Adrenal gland (tissue), 12 donors: Measurements from ENCODE around the gene METTL5. TPM values are rescaled to one million over a fixed set of nuclear protein-coding genes. Genes with fewer than 3 reads are reported as not detected.

Experiments
- DNase-seq, 7 donors: peaks; one replicate each; pipeline ENCODE4 v3.0.0-alpha.2; 2019 to 2020
- H3K27ac ChIP-seq, 5 donors: fragments of 200-600 bp; sonication (generic) in 4 of 5; 1 replicate in 3 of 5; 2 replicates in 2 of 5; pipeline versions ENCODE4 v1.5.1 to v1.8.0; 2016 to 2020; ENCODE audit warnings: mild to moderate bottlenecking in 1 of 5
- H3K27me3 ChIP-seq: fragments of 200-600 bp; 2 replicates; pipeline ENCODE4 v1.8.0; 2021
- H3K36me3 ChIP-seq, 2 donors: fragments of 200-600 bp; replicated peaks in 1 of 2; 1 replicate in 1 of 2; 2 replicates in 1 of 2; pipeline versions ENCODE4 v1.5.1 to v1.8.0; 2018 to 2022
- H3K4me1 ChIP-seq, 2 donors: fragments of 200-600 bp; replicated peaks in 1 of 2; 1 replicate in 1 of 2; 2 replicates in 1 of 2; pipeline versions ENCODE4 v1.5.1 to v1.8.0; 2018 to 2021
- H3K4me3 ChIP-seq, 4 donors: fragments of 200-600 bp; sonication (generic) in 3 of 4; one replicate each; pipeline ENCODE4 v1.5.1; 2016 to 2018
- H3K9me3 ChIP-seq, 3 donors: fragments of 200-600 bp; sonication (generic) in 1 of 3; replicated peaks in 1 of 3; 1 replicate in 2 of 3; 2 replicates in 1 of 3; pipeline versions ENCODE4 v1.5.1 to v1.8.0; 2016 to 2021
- CTCF ChIP-seq, 6 experiments: fragments of 450-650 bp in 4 of 6; fragments of 200-600 bp in 2 of 6; sonication (generic) in 1 of 6; IDR thresholded peaks; 1 replicate in 5 of 6; 2 replicates in 1 of 6; pipeline versions ENCODE4 v1.5.1 to v1.8.0; 2016 to 2021; ENCODE audit warnings: antibody characterized with exemption in 6 of 6, mild to moderate bottlenecking in 2 of 6, moderate library complexity in 1 of 6
- POLR2A ChIP-seq, 2 donors: fragments of 450-650 bp; IDR thresholded peaks; one replicate each; pipeline ENCODE4 v1.6.1; 2017; ENCODE audit warnings: antibody characterized with exemption in 2 of 2, mild to moderate bottlenecking in 2 of 2, moderate library complexity in 1 of 2
- WGBS, 4 donors: extraction: QIAGEN DNeasy Blood & Tissue Kit in 2 of 4; methylation state at CpG; one replicate each; pipeline versions ENCODE4 v1.1.5 to v1.1.7; 2013 to 2017; 5-methylcytosine and 5-hydroxymethylcytosine counted together
- intact Hi-C, 2 donors: fragments of 100-400 bp; cut with DNase I; formaldehyde crosslinking; loops; one replicate each; pipeline versions ENCODE4 v1.14.1 to v1.15.0; 2022 to 2023
- polyA plus RNA-seq, 3 donors: library from polyadenylated mRNA; stranded (reverse); fragments of 200-250 nt in 2 of 3; fragments of 350-450 nt in 1 of 3; fragmentation: Illumina TruSeq in 1 of 3; extraction: RNeasy Lipid Tissue Mini Kit (QIAGEN cat#74804) in 1 of 3; gene quantifications; one replicate each; pipeline ENCODE4 v1.2.3, GENCODE V29; 2013 to 2014
- total RNA-seq, 9 donors: library from RNA; depleted of rRNA in 4 of 9; stranded (reverse); fragments of >200 nt in 4 of 9; fragments of 120-200 nt in 1 of 9; fragmentation: NEBNext Ultra II Directional in 1 of 9; extraction: Animal tissue kit (Norgen Biotek cat#: 25700) in 1 of 9; gene quantifications; one replicate each; pipeline versions ENCODE4 v1.1.0 to v1.2.4, GENCODE V29; 2013 to 2023
- donor health status: healthy with polysubstance abuse.
- donor health status: Bipolar disorder and iron deficiency.
- donor health status: DM: yes; HTN: yes; CAD: no.
- donor health status: DM: no; HTN: no; CAD: no.
- donor health status: DM: no; HTN: no; CAD: no.
- donor health status: DM: yes; HTN: yes; CAD: no.

The METTL5 gene
- total and polyA plus RNA-seq, 12 donors = 18.2 to 89.1 (median 50.2) TPM

GRCh38 chr2:169790581-169790980 lies 34.1 kb downstream of the METTL5 start:
- Histone ChIP-seq H3K4me3 (no peak overlapping the region), H3K36me3 (no peaks in the 10 kb centered on the region), H3K27ac (no peak overlapping the region), H3K9me3 (no peaks in the 10 kb centered on the region), H3K4me1 (peaks cover 0 to 4% of the 10 kb centered on the region in 2 donors), H3K27me3 (no peaks in the 10 kb centered on the region)
- DNase-seq = no peak
- no peak for TF ChIP-seq CTCF (IDR thresholded peaks at IDR 0.05)
- no peak for TF ChIP-seq POLR2A (IDR thresholded peaks at IDR 0.05)
- intact Hi-C loops = no loop called here
- WGBS, 4 donors = 81 to 95% (median 83%) methylated on average over 3 to 5 of the region's 5 CpGs

GRCh38 chr2:169782513-169782912 lies 42.2 kb downstream of the METTL5 start:
- Histone ChIP-seq H3K9me3 (no peaks in the 10 kb centered on the region), H3K36me3 (no peaks in the 10 kb centered on the region), H3K4me3 (no peak overlapping the region), H3K4me1 (no peaks in the 10 kb centered on the region), H3K27me3 (no peaks in the 10 kb centered on the region), H3K27ac (no peak overlapping the region)
- no peak for DNase-seq
- 93 to 100% (median 99%) methylated on average over 1 of the region's 1 CpG for WGBS, 4 donors
- intact Hi-C loops = no loop called here
- TF ChIP-seq CTCF (IDR thresholded peaks at IDR 0.05) = no peak
- no peak for TF ChIP-seq POLR2A (IDR thresholded peaks at IDR 0.05)

- 73 to 89% (median 80%) methylated on average over 4 of the region's 4 CpGs for WGBS, 4 donors
- intact Hi-C loops = no loop called here
- no peak overlapping the region for H3K27ac ChIP-seq
- TF ChIP-seq CTCF (IDR thresholded peaks at IDR 0.05) (no peak), POLR2A (IDR thresholded peaks at IDR 0.05) (no peak)
- H3K9me3 ChIP-seq = no peaks in the 10 kb centered on the region
- no peaks in the 10 kb centered on the region for H3K27me3 ChIP-seq
- no peak for DNase-seq
- H3K4me3 ChIP-seq = no peak overlapping the region
- H3K36me3 ChIP-seq = no peaks in the 10 kb centered on the region
- H3K4me1 ChIP-seq = no peaks in the 10 kb centered on the region
Observed at GRCh38 chr2:169781249-169782013, 43.3 kb downstream of the METTL5 start.

- Histone ChIP-seq H3K9me3 (no peaks in the 10 kb centered on the region), H3K4me1 (no peaks in the 10 kb centered on the region), H3K4me3 (no peak overlapping the region), H3K27ac (no peak overlapping the region), H3K36me3 (no peaks in the 10 kb centered on the region), H3K27me3 (no peaks in the 10 kb centered on the region)
- DNase-seq = no peak
- intact Hi-C loops = no loop called here
- WGBS, 4 donors = 77 to 87% (median 81%) methylated on average over 3 of the region's 3 CpGs
- TF ChIP-seq POLR2A (IDR thresholded peaks at IDR 0.05) = no peak
- TF ChIP-seq CTCF (IDR thresholded peaks at IDR 0.05) = no peak
Observed at GRCh38 chr2:169778446-169778845, 46.3 kb downstream of the METTL5 start.
